Limb (tissue), 2 donors: ENCODE results near the gene FSTL1.
A peak's percentile ranks its signal among the peaks of the same experiment; 100 is the strongest.
"Not testable (repeated sequence)": the region's sequence is repeated elsewhere in the genome, so short reads cannot be mapped to it uniquely, and the experiment has no call there.

Experiments
- DNase-seq, 2 donors: peaks; one replicate each; pipeline ENCODE4 v3.0.0-alpha.2; 2016; ENCODE audit errors: extremely low spot score in 2 of 2

The FSTL1 gene

GRCh38 chr3:120418446-120418845 is 32.3 kb downstream of the FSTL1 start:
- DNase-seq: no peak

GRCh38 chr3:120417272-120417911 is 33.4 kb downstream of the FSTL1 start:
- DNase-seq: peak; percentile 92 to 98

- no peak for DNase-seq
These were observed 33.9 kb downstream of the FSTL1 start for GRCh38 chr3:120416868-120417267.

GRCh38 chr3:120415756-120416155 is 35.0 kb downstream of the FSTL1 start:
- DNase-seq: no peak

GRCh38 chr3:120410541-120410940 is 40.3 kb downstream of the FSTL1 start:
- no peak for DNase-seq

GRCh38 chr3:120410116-120410515 is 40.7 kb downstream of the FSTL1 start:
- no peak for DNase-seq

GRCh38 chr3:120407508-120408287 is 43.1 kb downstream of the FSTL1 start:
- no peak for DNase-seq

GRCh38 chr3:120404876-120405275 is 45.9 kb downstream of the FSTL1 start:
- no peak for DNase-seq

GRCh38 chr3:120402257-120402656 is 48.5 kb downstream of the FSTL1 start:
- DNase-seq: no peak

- DNase-seq: no peak
These were observed 51.4 kb downstream of the FSTL1 start for GRCh38 chr3:120399372-120399771.

GRCh38 chr3:120396469-120396868 is 54.3 kb downstream of the FSTL1 start:
- DNase-seq: no peak

GRCh38 chr3:120394347-120394746 is 56.4 kb downstream of the FSTL1 start:
- no peak for DNase-seq

- DNase-seq: no peak
These were observed 57.0 kb downstream of the FSTL1 start for GRCh38 chr3:120393761-120394160.

GRCh38 chr3:120393243-120393642 is 57.5 kb downstream of the FSTL1 start:
- no peak for DNase-seq

- no peak for DNase-seq
These were observed 67.8 kb downstream of the FSTL1 start for GRCh38 chr3:120382941-120383447.

GRCh38 chr3:120381503-120381902 is 69.3 kb downstream of the FSTL1 start:
- DNase-seq: no peak

- not testable (repeated sequence) for DNase-seq
These were observed 72.8 kb downstream of the FSTL1 start for GRCh38 chr3:120377948-120378347.

- DNase-seq: no peak
These were observed 80.3 kb downstream of the FSTL1 start for GRCh38 chr3:120370463-120370862.

GRCh38 chr3:120369037-120369467 is 81.7 kb downstream of the FSTL1 start:
- no peak for DNase-seq

- DNase-seq: no peak
These were observed 82.6 kb downstream of the FSTL1 start for GRCh38 chr3:120368172-120368571.

- no peak for DNase-seq
These were observed 86.0 kb downstream of the FSTL1 start for GRCh38 chr3:120364821-120365220.

GRCh38 chr3:120364101-120364500 is 86.7 kb downstream of the FSTL1 start:
- DNase-seq: no peak

GRCh38 chr3:120357807-120358206 is 93.0 kb downstream of the FSTL1 start:
- no peak for DNase-seq
